Liver (tissue), 9 donors: Measurements from ENCODE around the gene FBLN1. TPM values are rescaled to one million over a fixed set of nuclear protein-coding genes. Genes with fewer than 3 reads are reported as not detected.

Experiments
- DNase-seq: peaks from one replicate; pipeline ENCODE4 v3.0.0-alpha.2; 2017; ENCODE audit warnings: low spot score
- H3K27ac ChIP-seq, 2 donors: one replicate each; pipeline ENCODE4 v1.7.0; 2013; ENCODE audit warnings: inconsistent platforms in 2 of 2, low read length in 2 of 2, control low read depth in 1 of 2, low read depth in 1 of 2, mild to moderate bottlenecking in 1 of 2
- H3K27me3 ChIP-seq, 4 donors: one replicate each; pipeline versions ENCODE4 v1.6.1 to v1.7.0; 2013; ENCODE audit warnings: low read length in 3 of 4, inconsistent platforms in 1 of 4, mild to moderate bottlenecking in 1 of 4, moderate library complexity in 1 of 4; ENCODE audit not compliant: control insufficient read depth in 4 of 4, insufficient read depth in 4 of 4
- H3K36me3 ChIP-seq, 4 donors: one replicate each; pipeline versions ENCODE4 v1.6.1 to v1.7.0; 2013; ENCODE audit warnings: low read length in 3 of 4, mild to moderate bottlenecking in 3 of 4, low read depth in 1 of 4, moderate library complexity in 1 of 4; ENCODE audit not compliant: control insufficient read depth in 4 of 4, insufficient read depth in 3 of 4
- H3K4me1 ChIP-seq, 4 donors: one replicate each; pipeline versions ENCODE4 v1.6.1 to v1.7.0; 2013; ENCODE audit warnings: low read length in 3 of 4, mild to moderate bottlenecking in 3 of 4, moderate library complexity in 1 of 4; ENCODE audit not compliant: control insufficient read depth in 4 of 4, insufficient read depth in 4 of 4
- H3K4me3 ChIP-seq, 3 donors: one replicate each; pipeline versions ENCODE4 v1.6.1 to v1.7.0; 2013; ENCODE audit warnings: low read length in 3 of 3, control low read depth in 1 of 3, low read depth in 1 of 3, mild to moderate bottlenecking in 1 of 3
- H3K9ac ChIP-seq, 2 donors: one replicate each; pipeline ENCODE4 v1.7.0; 2013; ENCODE audit warnings: low read length in 2 of 2, mild to moderate bottlenecking in 2 of 2, moderate library complexity in 2 of 2, control low read depth in 1 of 2, low read depth in 1 of 2
- H3K9me3 ChIP-seq, 4 donors: one replicate each; pipeline versions ENCODE4 v1.6.1 to v1.7.0; 2013; ENCODE audit warnings: low read length in 3 of 4; ENCODE audit not compliant: control insufficient read depth in 4 of 4
- EGR1 ChIP-seq, 2 donors: IDR thresholded peaks; 2 replicates each; pipeline ENCODE4 v1.6.1; 2016 to 2018; ENCODE audit warnings: antibody characterized with exemption in 2 of 2, low read depth in 2 of 2
- FOXA1 ChIP-seq: IDR thresholded peaks from 2 replicates; pipeline ENCODE4 v1.6.1; 2016; ENCODE audit warnings: antibody characterized with exemption
- FOXA2 ChIP-seq: IDR thresholded peaks from 2 replicates; pipeline ENCODE4 v1.6.1; 2016; ENCODE audit warnings: antibody characterized with exemption
- GABPA ChIP-seq, 2 donors: IDR thresholded peaks in 1 of 2; conservative IDR thresholded peaks in 1 of 2; 2 replicates each; pipeline ENCODE4 v1.6.1; 2016; ENCODE audit warnings: antibody characterized with exemption in 2 of 2, mild to moderate bottlenecking in 1 of 2, moderate library complexity in 1 of 2
- HNF4A ChIP-seq, 2 donors: conservative IDR thresholded peaks; 2 replicates each; pipeline ENCODE4 v1.6.1; 2016; ENCODE audit warnings: antibody characterized with exemption in 2 of 2, mild to moderate bottlenecking in 2 of 2
- HNF4G ChIP-seq: IDR thresholded peaks from 2 replicates; pipeline ENCODE4 v1.6.1; 2016; ENCODE audit warnings: antibody characterized with exemption
- JUND ChIP-seq, 2 donors: IDR thresholded peaks; 2 replicates each; pipeline ENCODE4 v1.6.1; 2016; ENCODE audit warnings: antibody characterized with exemption in 2 of 2
- NR2F2 ChIP-seq: IDR thresholded peaks from 2 replicates; pipeline ENCODE4 v1.6.1; 2016; ENCODE audit warnings: antibody characterized with exemption
- RAD21 ChIP-seq, 2 donors: IDR thresholded peaks; 2 replicates each; pipeline ENCODE4 v1.6.1; 2016; ENCODE audit warnings: antibody characterized with exemption in 2 of 2, mild to moderate bottlenecking in 2 of 2
- RXRA ChIP-seq, 2 donors: IDR thresholded peaks; 2 replicates each; pipeline ENCODE4 v1.6.1; 2017 to 2018; ENCODE audit warnings: antibody characterized with exemption in 2 of 2, mild to moderate bottlenecking in 1 of 2
- SP1 ChIP-seq: IDR thresholded peaks from 2 replicates; pipeline ENCODE4 v1.6.1; 2018; ENCODE audit warnings: antibody characterized with exemption, mild to moderate bottlenecking
- TAF1 ChIP-seq: conservative IDR thresholded peaks from 2 replicates; pipeline ENCODE4 v1.6.1; 2016; ENCODE audit warnings: antibody characterized with exemption, mild to moderate bottlenecking
- YY1 ChIP-seq: IDR thresholded peaks from 2 replicates; pipeline ENCODE4 v1.6.1; 2016; ENCODE audit warnings: antibody characterized with exemption, mild to moderate bottlenecking
- WGBS: extraction: QIAGEN DNeasy Blood & Tissue Kit; methylation state at CpG from one replicate; pipeline ENCODE4 v1.1.7; 2013; 5-methylcytosine and 5-hydroxymethylcytosine counted together
- polyA plus RNA-seq, 2 donors: library from polyadenylated mRNA; stranded (reverse) in 1 of 2; unstranded in 1 of 2; fragments of 200-250 nt in 1 of 2; fragments of >200 nt in 1 of 2; fragmentation: Nextera tagmentation in 1 of 2; extraction: Ambion mirVana in 1 of 2; gene quantifications; one replicate each; pipeline versions ENCODE4 v1.2.1 to v1.2.3, GENCODE V29; 2013 to 2015
- total RNA-seq, 2 donors: library from RNA; depleted of rRNA; stranded (reverse); fragments of >200 nt; gene quantifications; one replicate each; pipeline ENCODE4 v1.2.3, GENCODE V29; 2014
- TF ChIP-seq, protein P1 (sequence below): IDR thresholded peaks from 2 replicates; pipeline ENCODE4 v1.6.1; 2016; ENCODE audit warnings: antibody characterized with exemption
- TF ChIP-seq, protein P2 (sequence below): fragments of 150-350 bp; IDR thresholded peaks from 2 replicates; pipeline ENCODE4 v1.5.1; 2017; ENCODE audit warnings: improper control_type of control experiment, low read depth, low read length; ENCODE audit not compliant: missing input control
- TF ChIP-seq, protein P3 (sequence below): IDR thresholded peaks from 2 replicates; pipeline ENCODE4 v1.6.1; 2016; ENCODE audit warnings: antibody characterized with exemption
- TF ChIP-seq, protein P4 (sequence below): IDR thresholded peaks from 2 replicates; pipeline ENCODE4 v1.6.1; 2016; ENCODE audit warnings: antibody characterized with exemption
- donor health status: healthy.
- donor health status: healthy.
- donor health status: healthy.
- donor health status: healthy.
- donor health status: healthy.

FBLN1 gene
- total and polyA plus RNA-seq, 4 donors = 2.2 to 9.3 (median 6.3) TPM

DNA sequence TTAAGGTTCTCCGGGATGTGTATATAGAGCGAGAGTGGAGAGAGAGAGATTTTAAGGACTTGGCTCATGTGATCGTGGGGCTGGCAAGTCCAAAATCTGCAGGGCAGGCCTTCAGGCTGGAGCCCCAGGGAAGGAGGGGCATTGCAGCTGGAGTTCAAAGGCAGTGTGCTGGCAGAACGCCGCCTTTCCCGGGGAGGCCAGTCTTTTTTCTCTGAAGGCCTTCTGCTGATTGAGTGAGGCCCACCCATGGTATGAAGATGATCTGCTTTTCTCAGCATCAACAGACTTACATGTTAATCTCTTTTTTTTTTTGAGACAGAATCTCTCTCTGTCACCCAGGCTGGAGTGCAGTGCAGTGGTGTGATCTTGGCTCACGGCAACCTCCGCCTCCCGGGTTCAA is 25.4 kb downstream of the FBLN1 start:
- no peak overlapping the region for H3K27ac ChIP-seq
- 97% methylated on average over 9 of the region's 9 CpGs for WGBS

DNA sequence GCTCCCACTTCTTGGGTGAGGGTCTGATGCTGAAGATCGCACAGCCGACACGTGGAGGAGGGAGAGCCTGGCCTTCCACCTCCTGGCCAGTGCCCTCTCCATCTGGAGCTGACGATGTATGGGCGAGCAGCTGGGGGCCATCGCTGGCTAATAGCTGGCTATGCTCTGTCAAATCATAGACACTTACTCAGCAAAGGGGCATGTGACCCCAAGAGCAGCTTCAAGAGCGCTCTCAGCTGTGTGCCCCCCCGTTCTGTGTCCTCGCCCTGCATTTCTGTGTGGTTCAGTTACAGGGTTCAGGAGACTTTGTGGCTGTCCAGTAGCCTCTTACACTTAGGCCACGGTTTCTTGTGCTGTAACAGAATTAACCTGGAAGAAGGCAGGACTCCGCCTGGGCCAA is 26.4 kb downstream of the FBLN1 start:
- Histone ChIP-seq H3K4me1 (no peaks in the 10 kb centered on the region), H3K9me3 (no peaks in the 10 kb centered on the region), H3K36me3 (no peaks in the 10 kb centered on the region), H3K4me3 (no peak overlapping the region), H3K27ac (no peak overlapping the region), H3K27me3 (no peaks in the 10 kb centered on the region), H3K9ac (no peak overlapping the region)
- no peak for DNase-seq
- no peak for TF ChIP-seq FOXA1
- no peak for TF ChIP-seq SP1
- TF ChIP-seq, protein P1, sequence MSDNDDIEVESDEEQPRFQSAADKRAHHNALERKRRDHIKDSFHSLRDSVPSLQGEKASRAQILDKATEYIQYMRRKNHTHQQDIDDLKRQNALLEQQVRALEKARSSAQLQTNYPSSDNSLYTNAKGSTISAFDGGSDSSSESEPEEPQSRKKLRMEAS = no peak
- no peak for TF ChIP-seq HNF4A (conservative IDR thresholded peaks at IDR 0.05)
- TF ChIP-seq RXRA (IDR thresholded peaks at IDR 0.05) = no peak
- 95% methylated on average over 11 of the region's 11 CpGs for WGBS

More for the DNA sequence above, 25.4 kb downstream of the FBLN1 start:
- Histone ChIP-seq H3K4me1 (no peaks in the 10 kb centered on the region), H3K9me3 (no peaks in the 10 kb centered on the region), H3K4me3 (no peak overlapping the region), H3K27me3 (no peaks in the 10 kb centered on the region), H3K9ac (no peak overlapping the region), H3K36me3 (no peaks in the 10 kb centered on the region)
- no peak for DNase-seq
- no peak for TF ChIP-seq SP1
- no peak for TF ChIP-seq YY1
- TF ChIP-seq JUND (IDR thresholded peaks at IDR 0.05) = no peak
- TF ChIP-seq, protein P1 = no peak
- TF ChIP-seq EGR1 (IDR thresholded peaks at IDR 0.05; ENCODE audit: low read depth in 2 of 2) = no peak
- TF ChIP-seq, protein P2, sequence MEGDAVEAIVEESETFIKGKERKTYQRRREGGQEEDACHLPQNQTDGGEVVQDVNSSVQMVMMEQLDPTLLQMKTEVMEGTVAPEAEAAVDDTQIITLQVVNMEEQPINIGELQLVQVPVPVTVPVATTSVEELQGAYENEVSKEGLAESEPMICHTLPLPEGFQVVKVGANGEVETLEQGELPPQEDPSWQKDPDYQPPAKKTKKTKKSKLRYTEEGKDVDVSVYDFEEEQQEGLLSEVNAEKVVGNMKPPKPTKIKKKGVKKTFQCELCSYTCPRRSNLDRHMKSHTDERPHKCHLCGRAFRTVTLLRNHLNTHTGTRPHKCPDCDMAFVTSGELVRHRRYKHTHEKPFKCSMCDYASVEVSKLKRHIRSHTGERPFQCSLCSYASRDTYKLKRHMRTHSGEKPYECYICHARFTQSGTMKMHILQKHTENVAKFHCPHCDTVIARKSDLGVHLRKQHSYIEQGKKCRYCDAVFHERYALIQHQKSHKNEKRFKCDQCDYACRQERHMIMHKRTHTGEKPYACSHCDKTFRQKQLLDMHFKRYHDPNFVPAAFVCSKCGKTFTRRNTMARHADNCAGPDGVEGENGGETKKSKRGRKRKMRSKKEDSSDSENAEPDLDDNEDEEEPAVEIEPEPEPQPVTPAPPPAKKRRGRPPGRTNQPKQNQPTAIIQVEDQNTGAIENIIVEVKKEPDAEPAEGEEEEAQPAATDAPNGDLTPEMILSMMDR = no peak
- TF ChIP-seq FOXA1 = no peak
- no peak for TF ChIP-seq FOXA2
- no peak for TF ChIP-seq GABPA (IDR thresholded peaks at IDR 0.05 in 1 of 2, conservative IDR thresholded peaks at IDR 0.05 in 1 of 2)
- no peak for TF ChIP-seq HNF4A (conservative IDR thresholded peaks at IDR 0.05)
- TF ChIP-seq NR2F2 = no peak
- TF ChIP-seq, protein P3, sequence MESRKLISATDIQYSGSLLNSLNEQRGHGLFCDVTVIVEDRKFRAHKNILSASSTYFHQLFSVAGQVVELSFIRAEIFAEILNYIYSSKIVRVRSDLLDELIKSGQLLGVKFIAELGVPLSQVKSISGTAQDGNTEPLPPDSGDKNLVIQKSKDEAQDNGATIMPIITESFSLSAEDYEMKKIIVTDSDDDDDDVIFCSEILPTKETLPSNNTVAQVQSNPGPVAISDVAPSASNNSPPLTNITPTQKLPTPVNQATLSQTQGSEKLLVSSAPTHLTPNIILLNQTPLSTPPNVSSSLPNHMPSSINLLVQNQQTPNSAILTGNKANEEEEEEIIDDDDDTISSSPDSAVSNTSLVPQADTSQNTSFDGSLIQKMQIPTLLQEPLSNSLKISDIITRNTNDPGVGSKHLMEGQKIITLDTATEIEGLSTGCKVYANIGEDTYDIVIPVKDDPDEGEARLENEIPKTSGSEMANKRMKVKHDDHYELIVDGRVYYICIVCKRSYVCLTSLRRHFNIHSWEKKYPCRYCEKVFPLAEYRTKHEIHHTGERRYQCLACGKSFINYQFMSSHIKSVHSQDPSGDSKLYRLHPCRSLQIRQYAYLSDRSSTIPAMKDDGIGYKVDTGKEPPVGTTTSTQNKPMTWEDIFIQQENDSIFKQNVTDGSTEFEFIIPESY = no peak
- TF ChIP-seq HNF4G = no peak
- TF ChIP-seq TAF1 = no peak
- TF ChIP-seq RAD21 (IDR thresholded peaks at IDR 0.05) = no peak
- no peak for TF ChIP-seq RXRA (IDR thresholded peaks at IDR 0.05)
- TF ChIP-seq, protein P4, sequence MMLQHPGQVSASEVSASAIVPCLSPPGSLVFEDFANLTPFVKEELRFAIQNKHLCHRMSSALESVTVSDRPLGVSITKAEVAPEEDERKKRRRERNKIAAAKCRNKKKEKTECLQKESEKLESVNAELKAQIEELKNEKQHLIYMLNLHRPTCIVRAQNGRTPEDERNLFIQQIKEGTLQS = no peak
